ENCODE measurements around the gene SGPL1.

The SGPL1 gene

GRCh38 chr10:70781461-70782051, 34.2 kb upstream of the SGPL1 start:
- DNase-seq, result no peak

- DNase-seq, result no peak
Observed at GRCh38 chr10:70782086-70782745, 33.5 kb upstream of the SGPL1 start.

GRCh38 chr10:70782746-70783680, 32.7 kb upstream of the SGPL1 start:
- no peak for DNase-seq

GRCh38 chr10:70784016-70784415, 31.7 kb upstream of the SGPL1 start:
- no peak for DNase-seq

GRCh38 chr10:70784471-70784870, 31.3 kb upstream of the SGPL1 start:
- DNase-seq, result no peak

GRCh38 chr10:70785190-70785589, 30.6 kb upstream of the SGPL1 start, which contains the start of gene TBATA:
Gene TBATA (minus strand): TSS chr10:70785377. CDS start chr10:70783379, 1,998 bp downstream.
- no peak for DNase-seq

- no peak for DNase-seq
Observed at GRCh38 chr10:70786799-70787415, 28.8 kb upstream of the SGPL1 start.

GRCh38 chr10:70791386-70792039, 24.2 kb upstream of the SGPL1 start:
- DNase-seq, result no peak

GRCh38 chr10:70795613-70796012, 20.1 kb upstream of the SGPL1 start:
- DNase-seq, result no peak

GRCh38 chr10:70797840-70798239, 17.9 kb upstream of the SGPL1 start:
- no peak for DNase-seq

GRCh38 chr10:70799124-70799523, 16.6 kb upstream of the SGPL1 start:
- no peak for DNase-seq

GRCh38 chr10:70801854-70802253, 13.9 kb upstream of the SGPL1 start:
- no peak for DNase-seq

GRCh38 chr10:70803775-70804420, 11.8 kb upstream of the SGPL1 start:
- DNase-seq, result no peak

- DNase-seq, result no peak
Observed at GRCh38 chr10:70804421-70804808, 11.3 kb upstream of the SGPL1 start.

- DNase-seq, result no peak
Observed at GRCh38 chr10:70805619-70806215, 10.0 kb upstream of the SGPL1 start.

GRCh38 chr10:70806841-70807240, 8.9 kb upstream of the SGPL1 start:
- DNase-seq, result no peak

GRCh38 chr10:70807556-70807955, 8.2 kb upstream of the SGPL1 start:
- DNase-seq, result no peak

GRCh38 chr10:70809011-70809611, 6.6 kb upstream of the SGPL1 start:
- no peak for DNase-seq

GRCh38 chr10:70809726-70810125, 6.0 kb upstream of the SGPL1 start:
- DNase-seq, result no peak

- DNase-seq, result no peak
Observed at GRCh38 chr10:70810967-70811366, 4.8 kb upstream of the SGPL1 start.

GRCh38 chr10:70811881-70812280, 3.9 kb upstream of the SGPL1 start:
- DNase-seq, result no peak

Measured in activated CD4-positive, alpha-beta T cell treated with anti-CD3 and anti-CD28 coated beads, Interleukin-2, amount 50 U/mL, for 1 hour (primary cell).